ENCODE data around the gene RBBP8NL. TPM values are rescaled to one million over a fixed set of nuclear protein-coding genes. Genes with fewer than 3 reads are reported as not detected.

The RBBP8NL gene
- total RNA-seq, 1 donor from 2014 or later: 17.5 TPM

DNA sequence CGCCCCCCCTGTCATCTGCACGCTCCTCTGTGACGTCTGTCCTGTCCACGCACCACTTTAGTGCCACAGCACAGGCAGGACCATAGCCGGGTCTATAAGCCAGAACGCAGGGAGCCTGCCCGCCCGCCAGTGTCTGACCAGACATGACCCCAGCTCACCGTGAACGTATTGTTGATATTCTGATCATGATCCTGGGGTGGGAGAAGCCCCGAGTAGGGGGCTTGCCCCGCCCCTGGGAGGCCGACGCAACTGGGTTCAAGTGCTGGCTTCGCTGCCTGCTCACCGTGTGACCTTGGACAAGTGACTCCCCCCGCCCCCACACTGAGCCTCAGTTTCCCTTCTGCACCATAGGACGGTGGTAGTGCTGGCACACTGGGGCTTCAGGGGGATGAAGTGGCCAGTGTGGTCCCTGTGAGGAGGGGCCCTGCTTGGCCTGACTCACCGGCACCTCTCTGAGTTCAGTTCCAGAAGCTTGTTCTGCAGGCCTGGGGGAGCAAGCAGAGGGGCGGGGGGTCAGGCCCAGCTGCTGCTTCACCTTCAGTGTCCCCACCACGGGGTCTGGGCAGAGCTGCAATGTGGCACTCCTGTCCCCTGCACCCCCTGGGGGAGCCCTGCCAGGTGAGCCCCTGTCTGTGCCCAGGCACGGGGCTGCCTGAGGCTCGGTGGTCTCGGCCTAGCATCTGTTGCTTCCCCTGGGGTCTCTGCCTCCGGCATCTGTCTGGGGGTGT is 9.2 kb downstream of the RBBP8NL start:
- DNase-seq (ENCODE audit: low spot score, unreplicated experiment): no peak
- TF ChIP-seq, protein P1, sequence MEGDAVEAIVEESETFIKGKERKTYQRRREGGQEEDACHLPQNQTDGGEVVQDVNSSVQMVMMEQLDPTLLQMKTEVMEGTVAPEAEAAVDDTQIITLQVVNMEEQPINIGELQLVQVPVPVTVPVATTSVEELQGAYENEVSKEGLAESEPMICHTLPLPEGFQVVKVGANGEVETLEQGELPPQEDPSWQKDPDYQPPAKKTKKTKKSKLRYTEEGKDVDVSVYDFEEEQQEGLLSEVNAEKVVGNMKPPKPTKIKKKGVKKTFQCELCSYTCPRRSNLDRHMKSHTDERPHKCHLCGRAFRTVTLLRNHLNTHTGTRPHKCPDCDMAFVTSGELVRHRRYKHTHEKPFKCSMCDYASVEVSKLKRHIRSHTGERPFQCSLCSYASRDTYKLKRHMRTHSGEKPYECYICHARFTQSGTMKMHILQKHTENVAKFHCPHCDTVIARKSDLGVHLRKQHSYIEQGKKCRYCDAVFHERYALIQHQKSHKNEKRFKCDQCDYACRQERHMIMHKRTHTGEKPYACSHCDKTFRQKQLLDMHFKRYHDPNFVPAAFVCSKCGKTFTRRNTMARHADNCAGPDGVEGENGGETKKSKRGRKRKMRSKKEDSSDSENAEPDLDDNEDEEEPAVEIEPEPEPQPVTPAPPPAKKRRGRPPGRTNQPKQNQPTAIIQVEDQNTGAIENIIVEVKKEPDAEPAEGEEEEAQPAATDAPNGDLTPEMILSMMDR (IDR thresholded peaks at IDR 0.05; ENCODE audit: unreplicated experiment): no peak
- no peaks in the 10 kb centered on the region for H3K4me1 Mint-ChIP-seq (ENCODE audit: low read depth)
- peaks cover 3% of the 10 kb centered on the region for H3K36me3 Mint-ChIP-seq (ENCODE audit: insufficient read depth)
- H3K27ac Mint-ChIP-seq: no peak overlapping the region
- H3K27me3 Mint-ChIP-seq: peaks cover 4% of the 10 kb centered on the region
- H3K4me3 Mint-ChIP-seq (ENCODE audit: low read depth): no peak overlapping the region
- no peaks in the 10 kb centered on the region for H3K9me3 Mint-ChIP-seq (ENCODE audit: low read depth)

DNA sequence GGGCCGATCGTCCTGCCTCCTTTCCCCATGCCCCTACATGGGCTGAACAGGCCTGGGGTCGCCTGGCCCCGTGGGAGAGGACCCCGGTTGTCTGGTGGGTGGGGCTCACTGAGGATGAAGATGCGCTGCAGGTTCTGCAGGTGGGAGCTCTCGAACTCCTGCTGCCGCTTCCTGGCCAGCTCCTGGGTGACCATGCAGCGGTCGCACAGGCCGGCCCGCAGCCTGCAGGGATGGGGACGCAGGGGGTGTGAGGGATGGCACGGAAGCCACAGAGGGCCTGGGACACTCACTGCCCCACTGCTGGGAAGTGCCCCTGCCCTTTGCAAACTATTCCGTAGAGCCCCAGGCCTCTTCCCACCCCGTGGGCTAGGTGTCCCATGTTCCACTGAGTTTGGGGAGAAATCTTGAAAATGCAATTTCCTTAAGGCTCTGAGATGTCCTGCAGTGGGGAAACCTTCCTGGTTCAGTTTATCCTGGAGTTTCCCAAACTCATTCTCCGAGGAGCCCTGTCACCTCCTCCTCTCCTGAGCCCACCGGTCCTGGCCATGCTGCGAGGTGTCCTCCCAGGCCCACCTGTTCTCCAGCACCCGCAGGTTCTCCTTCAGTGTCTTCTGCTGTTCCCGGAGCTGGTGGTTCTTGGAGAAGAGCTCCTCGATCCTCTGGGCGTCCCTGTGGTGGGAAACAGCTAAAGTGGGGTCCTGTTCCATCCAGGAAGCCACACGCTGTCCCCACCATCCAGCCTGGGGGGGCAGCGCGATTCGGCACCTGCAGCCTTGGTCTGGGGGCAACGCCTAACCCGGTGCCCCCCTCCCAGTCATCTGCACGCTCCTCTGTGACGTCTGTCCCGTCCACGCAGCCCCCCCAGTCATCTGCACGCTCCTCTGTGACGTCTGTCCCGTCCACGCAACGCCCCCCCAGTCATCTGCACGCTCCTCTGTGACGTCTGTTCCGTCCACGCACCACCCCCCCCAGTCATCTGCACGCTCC is 10.4 kb downstream of the RBBP8NL start:
- DNase-seq (ENCODE audit: low spot score, unreplicated experiment): no peak
- Mint-ChIP-seq H3K36me3 (ENCODE audit: insufficient read depth) (peaks cover 3% of the 10 kb centered on the region), H3K27me3 (peaks cover 4% of the 10 kb centered on the region), H3K27ac (no peak overlapping the region), H3K4me3 (ENCODE audit: low read depth) (no peak overlapping the region), H3K9me3 (ENCODE audit: low read depth) (no peaks in the 10 kb centered on the region), H3K4me1 (ENCODE audit: low read depth) (no peaks in the 10 kb centered on the region)
- TF ChIP-seq, protein P1 (IDR thresholded peaks at IDR 0.05; ENCODE audit: unreplicated experiment): no peak

DNA sequence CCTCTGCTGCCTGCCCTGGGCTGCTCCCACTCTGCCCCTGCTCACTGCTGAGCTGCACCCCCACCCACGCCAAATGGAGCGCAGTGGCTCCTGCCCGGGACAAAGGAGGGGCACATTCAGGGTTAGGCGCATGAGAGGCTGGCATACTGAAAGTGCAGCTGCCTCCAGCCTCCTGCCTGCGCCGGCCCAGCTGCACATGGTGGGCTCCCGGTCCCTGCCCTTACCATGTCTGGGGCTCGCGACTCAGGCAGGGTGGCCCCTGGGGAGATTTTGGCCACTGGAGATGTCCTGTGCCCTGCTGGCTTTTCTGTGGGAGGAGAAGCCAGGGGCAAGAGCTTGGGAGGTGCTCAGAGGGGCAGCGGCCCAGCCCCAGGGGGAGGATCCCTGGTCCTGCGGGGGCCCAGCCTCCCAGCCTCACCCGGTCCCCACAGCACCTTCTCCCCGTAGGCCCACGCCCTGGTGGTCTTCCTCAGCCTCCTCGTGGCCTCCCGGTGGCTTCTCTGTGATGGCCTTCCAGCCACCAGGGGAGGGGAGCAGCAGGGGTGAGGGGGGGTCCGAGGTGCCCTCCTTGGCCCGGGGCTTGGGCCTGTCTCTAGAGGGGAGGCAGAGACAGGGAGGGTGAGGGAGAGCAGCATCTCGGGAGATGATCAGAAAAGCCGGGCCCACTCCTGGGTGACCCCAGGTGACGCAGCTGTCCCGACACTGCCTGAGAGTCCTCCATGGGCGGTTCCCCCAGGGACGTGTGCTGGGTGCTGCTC is 11.8 kb downstream of the RBBP8NL start:
- peaks cover 1% of the 10 kb centered on the region for H3K36me3 Mint-ChIP-seq (ENCODE audit: insufficient read depth)
- no peak overlapping the region for H3K27ac Mint-ChIP-seq
- H3K4me3 Mint-ChIP-seq (ENCODE audit: low read depth): no peak overlapping the region
- H3K4me1 Mint-ChIP-seq (ENCODE audit: low read depth): no peaks in the 10 kb centered on the region
- TF ChIP-seq, protein P1 (IDR thresholded peaks at IDR 0.05; ENCODE audit: unreplicated experiment): no peak
- H3K27me3 Mint-ChIP-seq: peaks cover 4% of the 10 kb centered on the region
- DNase-seq (ENCODE audit: low spot score, unreplicated experiment): no peak
- H3K9me3 Mint-ChIP-seq (ENCODE audit: low read depth): no peaks in the 10 kb centered on the region

DNA sequence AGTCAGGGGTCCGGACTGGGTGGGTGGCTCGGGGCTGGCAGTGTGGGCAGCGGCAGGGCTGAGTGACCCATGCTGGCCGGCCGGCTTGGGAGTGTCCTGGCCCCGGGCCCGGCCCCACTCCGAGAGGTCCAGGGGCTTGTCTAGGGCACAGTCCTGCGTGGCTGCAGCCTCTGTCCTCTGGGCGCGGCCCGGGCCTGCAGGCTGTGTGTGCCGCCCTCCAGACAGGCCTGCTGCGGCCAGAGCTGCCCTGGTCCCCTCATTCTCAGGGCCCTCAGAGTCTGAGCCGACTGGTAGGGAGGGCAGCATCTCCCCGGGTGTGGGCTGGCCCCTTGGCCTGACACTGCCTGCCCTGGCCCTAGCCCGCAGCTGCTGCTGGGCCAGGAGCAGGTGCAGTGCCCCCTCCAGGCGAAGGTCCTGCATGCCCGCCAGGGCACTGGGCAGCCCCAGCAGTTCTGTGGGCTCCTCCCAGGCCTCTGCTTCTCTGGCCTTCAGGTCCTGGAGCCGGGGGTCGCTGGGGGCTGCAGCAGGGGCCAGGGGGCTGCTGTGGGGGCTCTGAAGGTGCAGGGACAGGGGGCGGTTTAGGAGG is 13.3 kb downstream of the RBBP8NL start:
- no peaks in the 10 kb centered on the region for H3K9me3 Mint-ChIP-seq (ENCODE audit: low read depth)
- no peaks in the 10 kb centered on the region for H3K4me1 Mint-ChIP-seq (ENCODE audit: low read depth)
- peaks cover 5% of the 10 kb centered on the region for H3K27me3 Mint-ChIP-seq
- H3K4me3 Mint-ChIP-seq (ENCODE audit: low read depth): no peak overlapping the region
- no peak overlapping the region for H3K27ac Mint-ChIP-seq
- DNase-seq (ENCODE audit: low spot score, unreplicated experiment): no peak
- H3K36me3 Mint-ChIP-seq (ENCODE audit: insufficient read depth): peaks cover 1% of the 10 kb centered on the region
- TF ChIP-seq, protein P1 (IDR thresholded peaks at IDR 0.05; ENCODE audit: unreplicated experiment): no peak

Measured in progenitor cell of endocrine pancreas (in vitro differentiated cells).